GM12872 (cell line): ENCODE results near the gene CERK.

ENCODE experiments used
- CTCF ChIP-seq: IDR thresholded peaks from 3 replicates; pipeline ENCODE4 v1.5.1; 2011; ENCODE audit warnings: low read depth, mild to moderate bottlenecking, low read length, moderate library complexity; ENCODE audit not compliant: insufficient read depth

Gene CERK

GRCh38 chr22:46672731-46673130 is 65.3 kb downstream of the CERK start:
- no peak for TF ChIP-seq CTCF

- no peak for TF ChIP-seq CTCF
Observed at GRCh38 chr22:46671824-46672432, 66.1 kb downstream of the CERK start.

GRCh38 chr22:46669201-46669600 is 68.9 kb downstream of the CERK start:
- TF ChIP-seq CTCF = no peak

- TF ChIP-seq CTCF = no peak
Observed at GRCh38 chr22:46668116-46668515, 69.9 kb downstream of the CERK start.

- no peak for TF ChIP-seq CTCF
Observed at GRCh38 chr22:46667245-46667623, 70.8 kb downstream of the CERK start.

GRCh38 chr22:46666577-46667244 is 71.3 kb downstream of the CERK start:
- TF ChIP-seq CTCF = no peak

GRCh38 chr22:46665751-46666280 is 72.2 kb downstream of the CERK start:
- TF ChIP-seq CTCF = no peak
